GM18858 (cell line): ENCODE measurements around the gene MCMBP.
"Not testable (repeated sequence)": the region's sequence is repeated elsewhere in the genome, so short reads cannot be mapped to it uniquely, and the experiment has no call there.

ENCODE experiments used
- ATAC-seq: cut with Tn5 transposase; IDR thresholded peaks from one replicate; pipeline ENCODE4 v1.9.1; 2021; ENCODE audit not compliant: unreplicated experiment

MCMBP gene

GRCh38 chr10:119832951-119833350 lies 39.7 kb downstream of the MCMBP start:
- no peak for ATAC-seq

DNA sequence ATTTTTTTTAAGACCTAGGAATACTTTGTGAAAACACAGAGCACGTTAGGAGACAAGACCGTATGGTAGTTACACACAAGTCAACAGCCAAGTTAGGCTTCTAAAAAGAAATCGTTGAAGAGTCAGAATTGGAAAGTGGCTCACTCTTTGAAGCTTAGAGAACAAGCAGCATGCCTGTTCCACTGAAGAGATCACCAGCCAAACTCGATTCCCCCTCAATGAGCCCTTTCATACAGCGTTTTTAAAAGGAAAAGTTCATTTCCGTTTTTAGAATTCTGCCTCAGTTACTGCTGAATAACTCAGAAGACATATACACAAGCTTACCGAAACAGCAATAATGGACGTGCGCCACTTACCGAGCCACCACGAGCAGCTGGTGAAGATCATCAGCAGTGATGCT lies 41.0 kb downstream of the MCMBP start:
- no peak for ATAC-seq

GRCh38 chr10:119830851-119831250 lies 41.8 kb downstream of the MCMBP start:
- ATAC-seq = no peak

DNA sequence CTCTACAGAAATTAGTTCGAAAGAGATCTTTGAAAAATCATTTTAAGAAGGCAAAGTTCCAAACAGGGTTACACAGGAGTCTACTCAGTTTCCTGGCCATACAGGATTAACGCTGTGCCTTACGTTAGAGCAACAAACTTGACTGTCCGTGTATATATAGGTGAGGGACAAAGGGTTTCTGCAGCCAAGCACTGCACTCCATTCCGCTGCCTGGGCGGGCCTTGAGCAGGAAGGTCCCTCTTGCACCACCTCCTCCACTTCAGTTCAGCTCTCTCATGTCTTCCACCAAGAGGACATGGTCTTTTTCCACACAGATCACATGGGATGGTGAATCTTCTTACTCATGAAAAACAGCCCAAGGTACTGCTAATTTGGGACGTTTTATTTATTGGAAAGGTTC lies 43.2 kb downstream of the MCMBP start:
- no peak for ATAC-seq

GRCh38 chr10:119827430-119827829 lies 45.2 kb downstream of the MCMBP start:
- no peak for ATAC-seq

GRCh38 chr10:119826771-119827170 lies 45.9 kb downstream of the MCMBP start:
- ATAC-seq = no peak

DNA sequence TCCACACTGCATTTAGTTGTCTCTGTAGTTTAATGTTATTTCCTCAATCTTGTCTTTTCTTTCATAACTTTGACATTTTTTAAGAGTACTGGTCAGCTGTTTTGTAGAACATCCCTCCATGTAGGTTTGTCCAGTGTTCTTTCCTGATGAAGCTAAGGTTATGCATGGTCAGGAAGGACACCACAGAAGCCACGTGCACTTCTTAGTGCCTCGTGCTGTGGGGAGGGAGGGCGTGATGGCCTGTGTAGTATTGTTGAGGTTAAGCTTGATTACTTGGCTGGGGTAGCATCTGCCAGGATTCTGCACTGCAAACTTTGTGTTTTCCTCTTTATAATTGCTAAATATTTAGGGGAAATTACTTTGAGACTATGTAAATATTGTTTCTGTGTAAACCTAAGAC lies 48.3 kb downstream of the MCMBP start:
- ATAC-seq = no peak

GRCh38 chr10:119821182-119821581 lies 51.5 kb downstream of the MCMBP start:
- ATAC-seq = no peak

GRCh38 chr10:119818889-119819270 lies 53.8 kb downstream of the MCMBP start:
- no peak for ATAC-seq

DNA sequence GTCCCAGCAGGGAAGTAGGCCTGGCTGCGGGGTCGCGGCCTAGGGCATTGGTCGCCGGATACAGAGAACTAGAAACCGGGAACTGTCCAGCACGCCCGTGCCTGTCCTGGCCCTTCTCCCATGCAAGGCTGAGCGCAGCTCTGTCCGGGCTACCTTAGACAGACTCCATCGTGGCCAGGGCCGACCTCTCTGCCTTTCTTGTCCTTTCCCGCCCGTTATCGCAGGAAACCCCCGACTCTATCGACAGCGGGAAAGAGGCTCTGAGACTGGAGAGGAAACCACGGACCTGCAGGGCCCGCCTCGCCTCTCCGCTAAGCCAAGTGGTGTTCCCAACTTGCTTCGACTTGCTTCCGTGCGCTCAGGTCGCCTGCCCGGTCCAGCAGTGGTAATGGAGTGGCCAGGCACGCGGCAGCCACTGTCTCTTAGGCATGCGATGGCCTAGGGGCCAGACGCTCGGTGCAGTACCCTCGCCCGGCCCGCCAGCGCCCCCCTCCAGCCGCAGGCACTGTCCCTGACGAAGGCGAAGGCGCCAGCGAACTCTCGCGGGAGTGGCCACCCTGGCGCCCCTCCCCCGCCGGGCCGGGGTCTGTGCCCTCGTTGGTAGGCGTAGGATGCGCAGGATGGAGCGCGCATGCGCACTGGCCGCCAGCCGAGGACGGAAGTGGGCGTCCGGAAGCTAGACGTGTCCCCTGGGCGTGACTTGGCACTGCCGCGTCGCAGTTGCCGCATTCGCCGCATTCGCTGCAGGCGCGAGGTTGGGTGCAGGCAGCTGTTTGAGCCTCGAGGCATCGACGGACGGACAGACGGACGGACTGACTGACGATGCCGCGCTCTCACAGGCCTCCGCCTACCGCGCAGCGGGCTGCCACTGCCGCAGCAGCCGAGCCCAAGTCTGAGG lies 54.4 kb downstream of the MCMBP start:
- ATAC-seq = no peak

DNA sequence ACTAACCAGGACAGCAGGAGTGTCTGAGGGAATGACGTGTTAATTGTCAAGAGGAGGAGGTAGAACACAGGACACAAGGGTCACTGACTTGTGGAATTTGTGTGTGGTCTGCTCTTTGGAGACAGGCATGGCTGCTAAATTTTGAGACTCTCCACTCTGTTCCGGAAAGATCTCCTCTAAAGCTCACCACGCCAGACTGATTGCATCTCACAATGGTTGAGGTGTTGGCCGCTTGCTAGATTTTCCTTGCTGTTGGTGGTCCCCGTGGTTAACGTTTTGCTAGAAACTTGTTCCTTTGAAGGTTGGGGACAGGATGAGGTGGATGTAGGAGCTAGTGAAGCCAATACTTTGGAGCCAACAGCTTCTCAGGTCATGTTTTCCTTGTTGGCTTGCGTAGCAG lies 57.0 kb downstream of the MCMBP start:
- ATAC-seq = no peak

- ATAC-seq = no peak
These were observed 60.0 kb downstream of the MCMBP start for GRCh38 chr10:119812684-119813083.

DNA sequence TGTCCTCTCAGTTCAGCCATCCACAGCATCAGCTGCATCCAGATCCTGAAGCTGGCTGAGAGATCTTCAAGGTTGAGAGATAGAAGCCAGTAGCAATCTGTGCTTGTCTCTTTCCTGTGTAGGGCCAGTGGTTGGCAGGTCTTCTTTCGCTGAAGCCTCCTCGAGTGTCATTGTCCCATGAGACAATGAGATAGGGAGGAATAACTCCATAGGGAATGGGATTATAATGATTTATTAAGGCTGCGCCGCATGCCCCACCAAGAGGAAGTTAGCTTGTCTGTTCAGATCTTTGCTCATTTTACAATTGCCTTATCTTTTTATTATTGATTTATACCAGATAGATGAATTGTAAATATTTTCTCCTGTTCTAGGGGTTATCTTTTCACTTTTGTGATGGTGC lies 61.5 kb downstream of the MCMBP start:
- ATAC-seq = no peak

DNA sequence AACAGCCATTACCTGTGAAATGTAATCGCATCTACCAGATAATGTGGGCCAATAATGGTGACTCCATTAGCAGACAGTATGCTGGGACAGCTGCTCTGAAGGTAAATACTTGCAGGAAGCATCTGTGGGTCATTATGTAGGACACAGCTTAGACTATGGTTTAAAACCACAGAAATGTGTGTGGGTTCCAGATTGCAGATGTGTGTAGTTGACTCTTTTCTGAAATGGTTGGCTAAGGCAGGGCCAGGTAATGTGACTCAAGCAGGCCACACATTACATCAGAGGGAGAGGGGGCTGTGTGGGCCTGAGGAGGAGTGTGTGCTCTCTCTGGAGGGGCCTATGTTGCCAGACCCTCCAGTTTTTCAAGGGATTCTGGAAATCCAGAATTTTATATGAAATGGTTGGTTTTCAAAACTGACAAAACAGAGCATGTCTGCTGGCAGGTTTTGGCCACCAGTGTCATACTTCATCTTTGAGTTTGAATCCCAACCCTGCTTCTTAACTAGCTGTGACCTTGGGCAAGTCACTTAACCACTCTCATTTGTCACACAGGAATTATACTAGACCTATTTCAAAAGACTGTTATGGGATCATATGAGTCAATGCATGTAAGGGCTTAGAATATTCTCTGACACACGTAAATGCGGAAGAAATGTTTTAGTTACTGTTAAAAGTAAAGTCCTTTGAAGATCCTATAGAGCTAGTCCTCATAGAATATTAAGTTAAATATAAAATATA lies 64.5 kb downstream of the MCMBP start:
- ATAC-seq = no peak

- ATAC-seq = no peak
These were observed 66.1 kb downstream of the MCMBP start for GRCh38 chr10:119806334-119807130.

GRCh38 chr10:119805702-119806230 lies 66.9 kb downstream of the MCMBP start:
- ATAC-seq = no peak

GRCh38 chr10:119803264-119803663 lies 69.4 kb downstream of the MCMBP start:
- ATAC-seq = no peak

- no peak for ATAC-seq
These were observed 70.6 kb downstream of the MCMBP start for GRCh38 chr10:119801998-119802538.

- no peak for ATAC-seq
These were observed 71.5 kb downstream of the MCMBP start for GRCh38 chr10:119801176-119801575.

DNA sequence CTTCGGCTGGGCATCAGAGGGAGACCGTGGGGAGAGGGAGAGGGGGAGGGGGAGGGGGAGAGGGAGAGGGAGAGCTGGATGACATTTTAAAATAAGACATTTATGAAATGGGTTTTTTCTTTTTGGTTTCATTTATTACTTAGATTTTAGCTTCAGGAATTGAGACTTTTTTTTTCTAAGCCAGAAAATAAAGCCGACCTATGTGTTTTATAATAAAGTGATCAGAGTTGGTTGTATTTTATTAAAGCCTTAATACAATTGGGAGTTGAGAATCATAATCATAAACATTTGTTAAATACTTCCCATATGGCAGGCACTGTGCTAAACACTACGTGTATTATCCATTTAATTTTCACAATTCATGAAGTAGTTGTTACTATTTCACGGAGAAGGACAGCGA lies 76.6 kb downstream of the MCMBP start:
- no peak for ATAC-seq

DNA sequence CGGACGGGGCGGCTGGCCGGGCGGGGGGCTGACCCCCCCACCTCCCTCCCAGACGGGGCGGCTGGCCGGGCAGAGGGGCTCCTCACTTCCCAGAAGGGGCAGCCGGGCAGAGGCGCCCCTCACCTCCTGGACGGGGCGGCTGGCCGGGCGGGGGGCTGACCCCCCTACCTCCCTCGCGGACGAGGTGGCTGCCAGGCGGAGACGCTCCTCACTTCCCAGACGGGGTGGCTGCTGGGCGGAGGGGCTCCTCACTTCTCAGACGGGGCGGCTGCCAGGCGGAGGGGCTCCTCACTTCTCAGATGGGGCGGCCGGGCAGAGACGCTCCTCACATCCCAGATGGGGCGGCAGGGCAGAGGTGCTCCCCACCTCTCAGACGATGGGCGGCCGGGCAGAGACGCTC lies 77.5 kb downstream of the MCMBP start:
- ATAC-seq = not testable (repeated sequence)
